Prostate gland (tissue), 2 donors: Measurements from ENCODE around the gene NAPB.

Experiments used
- CTCF ChIP-seq, 4 experiments: fragments of 200-600 bp in 2 of 4; fragments of 450-650 bp in 2 of 4; sonication (generic) in 2 of 4; IDR thresholded peaks; 1 replicate in 3 of 4; 2 replicates in 1 of 4; pipeline ENCODE4 v1.5.1; 2016 to 2019; ENCODE audit warnings: antibody characterized with exemption in 4 of 4, mild to moderate bottlenecking in 2 of 4, moderate library complexity in 2 of 4
- POLR2A ChIP-seq: fragments of 450-650 bp; IDR thresholded peaks from one replicate; pipeline ENCODE4 v1.6.1; 2016; ENCODE audit warnings: antibody characterized with exemption, mild to moderate bottlenecking
- POLR2AphosphoS5 ChIP-seq: sonication (generic); formaldehyde crosslinking; IDR thresholded peaks from one replicate; pipeline ENCODE4 v1.6.1; 2017; ENCODE audit warnings: antibody characterized with exemption

- TF ChIP-seq POLR2A (no peak), CTCF (IDR thresholded peaks at IDR 0.05) (no peak), POLR2AphosphoS5 (no peak)
Measured at GRCh38 chr20:23419995-23420901, 1.0 kb downstream of the NAPB start.
